Neural cell (in vitro differentiated cells): ENCODE data around the gene C12orf54. TPM values are rescaled to one million over a fixed set of nuclear protein-coding genes. Genes with fewer than 3 reads are reported as not detected.
"Not testable (repeated sequence)": the region's sequence is repeated elsewhere in the genome, so short reads cannot be mapped to it uniquely, and the experiment has no call there.

ENCODE experiments used
- H2AFZ ChIP-seq: fragments of 200-600, 300-800 bp; sonication (generic), shearing (Covaris generic); 2 replicates; pipeline ENCODE4 v1.6.0; 2014; ENCODE audit warnings: low read depth, mild to moderate bottlenecking, antibody characterized with exemption, low read length, moderate library complexity
- H3F3A ChIP-seq: fragments of 200-600 bp; shearing (Covaris generic); 2 replicates; pipeline ENCODE4 v1.6.1; 2016; ENCODE audit warnings: mild to moderate bottlenecking, moderate library complexity, mixed read lengths, antibody characterized with exemption, low read length; ENCODE audit not compliant: insufficient read depth, poor library complexity, severe bottlenecking
- H3K27ac ChIP-seq: fragments of 200-600, 300-800 bp; sonication (generic), shearing (Covaris generic); 2 replicates; pipeline ENCODE4 v1.5.1; 2014; ENCODE audit warnings: mild to moderate bottlenecking, low read length, moderate library complexity
- H3K27me3 ChIP-seq: fragments of 300-800, 200-600 bp; sonication (generic), shearing (Covaris generic); 2 replicates; pipeline ENCODE4 v1.6.0; 2014; ENCODE audit warnings: mild to moderate bottlenecking, low read depth, low read length, moderate library complexity; ENCODE audit not compliant: insufficient read depth
- H3K36me3 ChIP-seq: fragments of 300-800, 200-600 bp; sonication (generic), shearing (Covaris generic); 2 replicates; pipeline ENCODE4 v1.5.1; 2014; ENCODE audit warnings: mild to moderate bottlenecking, antibody characterized with exemption, low read length, moderate library complexity; ENCODE audit not compliant: insufficient read depth
- H3K4me2 ChIP-seq: fragments of 300-800, 200-600 bp; sonication (generic), shearing (Covaris generic); 2 replicates; pipeline ENCODE4 v1.6.0; 2014; ENCODE audit warnings: mild to moderate bottlenecking, low read length
- H3K4me3 ChIP-seq: fragments of 300-800, 200-600 bp; sonication (generic), shearing (Covaris generic); 2 replicates; pipeline ENCODE4 v1.5.1; 2014; ENCODE audit warnings: mild to moderate bottlenecking, low read length, moderate library complexity
- H3K79me2 ChIP-seq: fragments of 200-600 bp; shearing (Covaris generic); replicated peaks from 2 replicates; pipeline ENCODE4 v1.6.0; 2014; ENCODE audit warnings: mild to moderate bottlenecking, low read length, moderate library complexity; ENCODE audit not compliant: insufficient read depth
- H3K9ac ChIP-seq: fragments of 300-800, 200-600 bp; sonication (generic), shearing (Covaris generic); 2 replicates; pipeline ENCODE4 v1.6.1; 2016; ENCODE audit warnings: mild to moderate bottlenecking, low read length, mixed read lengths
- H3K9me2 ChIP-seq: fragments of 200-600 bp; shearing (Covaris generic); 2 replicates; pipeline ENCODE4 v1.6.1; 2016; ENCODE audit warnings: mild to moderate bottlenecking, low read length, mixed read lengths; ENCODE audit not compliant: insufficient read depth
- H3K9me3 ChIP-seq: fragments of 200-600, 300-800 bp; sonication (generic), shearing (Covaris generic); 2 replicates; pipeline ENCODE4 v1.6.1; 2016; ENCODE audit warnings: mild to moderate bottlenecking, mixed run types, low read length, moderate library complexity, mixed read lengths
- H4K20me1 ChIP-seq: fragments of 200-600 bp; shearing (Covaris generic); 2 replicates; pipeline ENCODE4 v1.6.1; 2016; ENCODE audit warnings: mild to moderate bottlenecking, mixed run types; ENCODE audit not compliant: insufficient read depth
- CTCF ChIP-seq: fragments of 450-650 bp; IDR thresholded peaks from 2 replicates; pipeline ENCODE4 v1.5.1; 2014; ENCODE audit warnings: antibody characterized with exemption, mild to moderate bottlenecking, moderate library complexity; ENCODE audit not compliant: poor library complexity, severe bottlenecking
- EP300 ChIP-seq: fragments of 450-650 bp; conservative IDR thresholded peaks from 2 replicates; pipeline ENCODE4 v1.6.1; 2014; ENCODE audit warnings: antibody characterized with exemption, mild to moderate bottlenecking, moderate library complexity; ENCODE audit not compliant: poor library complexity, severe bottlenecking
- EZH2 ChIP-seq: fragments of 200-600, 300-800 bp; shearing (Covaris generic), sonication (generic); IDR thresholded peaks from 2 replicates; pipeline ENCODE4 v1.6.1; 2014; ENCODE audit warnings: antibody characterized with exemption, low read length, borderline replicate concordance, mild to moderate bottlenecking; ENCODE audit not compliant: insufficient read depth, poor library complexity, severe bottlenecking
- MXI1 ChIP-seq: fragments of 450-650 bp; conservative IDR thresholded peaks from 2 replicates; pipeline ENCODE4 v1.6.1; 2014; ENCODE audit warnings: antibody characterized with exemption, mild to moderate bottlenecking; ENCODE audit not compliant: poor library complexity, severe bottlenecking
- POLR2AphosphoS5 ChIP-seq: IDR thresholded peaks from 2 replicates; pipeline ENCODE4 v1.6.1; 2012
- RAD21 ChIP-seq: fragments of 450-650 bp; conservative IDR thresholded peaks from 2 replicates; pipeline ENCODE4 v1.6.1; 2014; ENCODE audit warnings: antibody characterized with exemption, mild to moderate bottlenecking, moderate library complexity
- REST ChIP-seq: IDR thresholded peaks from 2 replicates; pipeline ENCODE4 v1.6.1; 2012; ENCODE audit warnings: borderline replicate concordance
- SMC3 ChIP-seq: fragments of 450-650 bp; conservative IDR thresholded peaks from 2 replicates; pipeline ENCODE4 v1.6.1; 2014; ENCODE audit warnings: antibody characterized with exemption, mild to moderate bottlenecking, moderate library complexity; ENCODE audit not compliant: poor library complexity
- TAF1 ChIP-seq: IDR thresholded peaks from 2 replicates; pipeline ENCODE4 v1.6.1; 2012; ENCODE audit warnings: low read depth
- polyA plus RNA-seq: library from polyadenylated mRNA; depleted of rRNA; stranded (reverse); fragments of >200 nt; gene quantifications from 2 replicates; pipeline ENCODE4 v1.2.3, GENCODE V29; 2014

C12orf54 gene
- polyA plus RNA-seq, 1 donor from 2014 or later: not detected

GRCh38 chr12:48451372-48451771, 30.9 kb upstream of the C12orf54 start:
- H3K36me3 ChIP-seq: no peaks in the 10 kb centered on the region
- no peak overlapping the region for H2AFZ ChIP-seq
- no peaks in the 10 kb centered on the region for H3K27me3 ChIP-seq
- H3K4me2 ChIP-seq: no peak overlapping the region
- H3K9me3 ChIP-seq: no peaks in the 10 kb centered on the region
- no peaks in the 10 kb centered on the region for H3K9me2 ChIP-seq
- TF ChIP-seq POLR2AphosphoS5 (no peak), EZH2 (no peak), EP300 (no peak), SMC3 (no peak), TAF1 (no peak), REST (no peak), MXI1 (no peak), RAD21 (no peak), CTCF (no peak)
- H3K27ac ChIP-seq: no peak overlapping the region
- H3K79me2 ChIP-seq: no peaks in the 10 kb centered on the region
- H3K9ac ChIP-seq: no peak overlapping the region
- no peaks in the 10 kb centered on the region for H4K20me1 ChIP-seq
- H3K4me3 ChIP-seq: no peak overlapping the region
- no peaks in the 10 kb centered on the region for H3F3A ChIP-seq

- H3K9ac ChIP-seq, H4K20me1 ChIP-seq, H3K27me3 ChIP-seq, H3K79me2 ChIP-seq, H3K36me3 ChIP-seq, H2AFZ ChIP-seq, H3F3A ChIP-seq, H3K27ac ChIP-seq, H3K9me2 ChIP-seq, H3K9me3 ChIP-seq, H3K4me2 ChIP-seq, H3K4me3 ChIP-seq: not testable (repeated sequence)
Observed at GRCh38 chr12:48452961-48453360, 29.3 kb upstream of the C12orf54 start.

- Histone ChIP-seq H3K27ac (no peak overlapping the region), H2AFZ (no peak overlapping the region), H3K9me3 (no peaks in the 10 kb centered on the region), H3K27me3 (no peaks in the 10 kb centered on the region), H3K79me2 (no peaks in the 10 kb centered on the region), H3F3A (no peaks in the 10 kb centered on the region), H3K9ac (no peak overlapping the region), H3K9me2 (no peaks in the 10 kb centered on the region), H3K4me2 (no peak overlapping the region), H3K4me3 (no peak overlapping the region), H4K20me1 (no peaks in the 10 kb centered on the region), H3K36me3 (no peaks in the 10 kb centered on the region)
- no peak for TF ChIP-seq CTCF
- TF ChIP-seq MXI1: no peak
- TF ChIP-seq SMC3: no peak
- TF ChIP-seq EP300: no peak
- no peak for TF ChIP-seq RAD21
- TF ChIP-seq POLR2AphosphoS5: no peak
- TF ChIP-seq EZH2: no peak
- TF ChIP-seq TAF1: no peak
- no peak for TF ChIP-seq REST
Observed at GRCh38 chr12:48454667-48455066, 27.6 kb upstream of the C12orf54 start.
